GM19395 (cell line): ENCODE data around the gene REG1B.
"Not testable (repeated sequence)": the region's sequence is repeated elsewhere in the genome, so short reads cannot be mapped to it uniquely, and the experiment has no call there.

Source experiments
- ATAC-seq: cut with Tn5 transposase; IDR thresholded peaks from one replicate; pipeline ENCODE4 v1.9.1; 2021; ENCODE audit warnings: mild to moderate bottlenecking, moderate library complexity; ENCODE audit not compliant: unreplicated experiment

REG1B gene

DNA sequence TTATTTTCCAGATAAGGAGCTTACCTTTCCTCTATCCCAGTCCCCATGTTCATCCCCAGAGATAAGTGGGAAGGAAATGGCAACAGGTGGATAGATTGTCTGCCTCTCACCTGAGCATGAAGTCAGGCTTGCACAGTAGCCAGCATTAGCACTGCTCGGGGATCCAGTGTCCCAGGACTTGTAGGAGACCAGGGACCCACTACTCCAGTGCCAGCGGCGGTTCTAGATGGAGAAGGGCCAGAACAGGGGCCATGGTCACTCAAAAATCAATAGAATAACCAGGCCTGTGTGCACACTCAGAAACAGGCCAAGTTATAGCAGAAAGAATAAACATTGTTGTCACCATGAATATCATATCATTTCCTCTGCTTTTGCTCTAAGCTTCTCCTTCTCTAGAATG, 2.4 kb downstream of the REG1B start:
- no peak for ATAC-seq

DNA sequence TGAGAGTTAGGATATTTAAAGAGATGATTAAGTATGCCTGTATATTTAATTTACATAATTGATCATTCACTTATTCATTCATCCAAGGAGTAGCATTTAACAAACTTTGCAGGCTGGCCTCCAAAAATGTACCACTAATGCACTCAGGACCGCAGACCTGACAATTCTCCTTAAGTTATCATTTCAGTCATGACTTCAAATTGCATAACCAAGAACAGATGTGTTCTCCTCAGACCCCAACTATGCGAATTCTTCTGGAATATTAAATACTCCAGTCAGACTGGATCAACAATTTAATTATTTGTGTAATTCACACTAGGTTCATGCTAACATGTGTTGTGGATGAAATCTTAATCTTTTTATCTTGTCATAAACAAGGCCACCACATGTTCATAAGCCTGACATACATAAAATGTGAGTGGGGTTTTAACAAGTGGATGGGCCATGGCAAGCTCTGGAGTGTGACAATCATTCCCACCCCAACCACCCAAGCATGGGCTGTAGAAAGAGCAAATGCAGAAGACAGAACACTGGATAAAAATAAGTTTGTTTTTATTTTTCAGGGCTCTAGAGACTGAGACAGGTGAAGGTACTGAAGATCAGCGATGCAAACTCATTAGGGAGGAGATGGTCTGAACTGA, 3.2 kb downstream of the REG1B start:
- no peak for ATAC-seq

DNA sequence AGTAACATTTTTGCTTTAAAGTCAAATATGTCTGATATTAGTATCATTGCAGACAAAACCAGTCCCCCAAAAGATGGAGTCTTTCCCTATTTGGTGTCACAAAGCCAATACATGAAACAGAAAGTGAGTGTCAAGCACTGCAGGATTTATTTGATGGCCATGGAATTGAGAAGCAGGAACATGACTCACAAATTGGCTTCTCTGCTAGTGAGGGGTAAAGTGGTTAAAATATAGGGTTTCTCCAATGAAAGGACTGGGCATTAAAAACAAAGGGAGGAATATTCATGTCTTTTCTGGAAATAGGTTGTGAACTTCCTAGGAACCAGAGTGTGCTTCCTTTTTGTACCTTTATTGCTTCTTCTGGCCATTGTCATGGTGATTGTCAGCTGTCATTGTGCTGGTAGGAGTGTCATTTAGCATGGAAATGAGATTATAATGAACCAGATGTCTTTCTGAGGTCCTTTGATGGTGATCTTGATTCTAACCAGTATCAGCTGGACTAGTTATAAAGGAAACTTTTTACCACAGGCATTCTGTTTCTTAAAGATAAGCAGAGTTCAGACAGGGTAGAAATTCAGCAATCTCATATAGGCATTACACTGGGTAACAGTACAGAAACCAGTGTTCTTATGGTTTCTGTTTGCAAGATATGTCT, 4.1 kb downstream of the REG1B start:
- no peak for ATAC-seq

DNA sequence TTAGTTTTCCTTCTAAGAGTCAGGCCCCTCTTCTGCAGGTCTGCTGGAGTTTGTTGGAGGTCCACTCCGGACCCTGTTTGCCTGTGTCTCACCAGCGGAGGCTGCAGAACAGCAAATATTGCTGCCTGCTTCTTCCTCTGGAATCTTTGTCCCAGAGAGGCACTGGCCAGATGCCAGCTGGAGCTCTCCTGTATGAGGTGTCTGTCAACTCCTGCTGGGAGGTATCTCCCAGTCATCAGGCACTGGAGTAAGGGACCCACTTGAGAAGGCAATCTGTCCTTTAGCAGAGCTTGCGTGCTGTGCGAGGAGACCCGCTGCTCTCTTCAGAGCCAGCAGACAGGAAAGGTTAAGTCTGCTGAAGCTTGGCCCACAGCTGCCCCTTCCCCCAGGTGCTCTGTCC, 4.8 kb downstream of the REG1B start:
- no peak for ATAC-seq

DNA sequence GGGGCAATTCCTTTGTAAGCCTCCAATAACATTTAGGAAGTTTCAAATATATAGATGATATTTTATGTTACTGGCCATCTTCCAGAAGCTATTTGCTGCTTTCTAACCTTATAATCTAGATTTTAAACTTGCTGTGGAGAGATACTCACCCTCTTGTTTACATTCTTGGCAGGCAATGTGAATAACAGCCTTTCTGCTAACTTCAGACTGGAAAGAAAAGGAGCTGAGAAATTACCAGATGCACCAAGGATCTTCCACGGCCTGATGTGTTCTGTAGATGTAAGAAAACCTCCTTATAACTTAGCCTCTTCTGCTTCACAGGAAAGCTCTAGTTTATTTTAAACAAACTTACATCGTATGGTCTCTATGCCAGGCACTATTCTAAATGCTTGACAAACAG, 16.7 kb downstream of the REG1B start:
- no peak for ATAC-seq

DNA sequence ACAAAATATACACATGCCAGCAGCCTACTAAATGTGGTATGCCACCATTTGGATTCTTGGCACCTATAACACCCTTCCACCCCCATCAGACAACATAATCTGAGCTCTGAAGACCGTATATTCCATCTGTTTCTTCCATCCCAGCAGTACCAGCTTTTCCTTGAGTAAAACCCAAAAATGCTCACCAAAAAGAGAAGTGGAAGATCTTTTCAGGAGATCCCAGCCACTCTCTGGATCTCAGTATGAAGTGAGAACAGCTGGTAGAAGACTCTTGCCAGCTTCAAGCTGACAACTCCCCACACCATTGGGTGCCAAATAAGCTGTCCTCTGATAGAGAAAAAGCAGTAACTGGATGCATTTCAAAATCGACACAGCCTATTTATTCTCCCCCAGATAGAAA, 22.6 kb downstream of the REG1B start:
- ATAC-seq, result no peak

DNA sequence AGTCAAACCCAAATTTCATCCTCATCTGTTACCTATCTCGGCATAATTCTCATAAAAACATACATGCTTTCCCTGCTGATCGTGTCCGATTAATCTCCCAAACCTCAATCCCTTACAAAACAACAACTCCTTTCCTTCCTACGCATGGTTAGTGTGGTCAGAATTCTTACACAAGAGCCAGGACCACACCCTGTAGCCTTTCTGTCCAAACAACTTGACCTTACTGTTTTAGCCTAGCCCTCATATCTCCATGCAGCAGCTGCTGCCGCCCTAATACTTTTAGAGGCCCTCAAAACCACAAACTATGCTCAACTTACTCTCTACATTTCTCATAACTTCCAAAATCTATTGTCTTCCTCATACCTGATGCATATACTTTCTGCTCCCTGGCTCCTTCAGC, 33.0 kb downstream of the REG1B start:
- ATAC-seq, result not testable (repeated sequence)

DNA sequence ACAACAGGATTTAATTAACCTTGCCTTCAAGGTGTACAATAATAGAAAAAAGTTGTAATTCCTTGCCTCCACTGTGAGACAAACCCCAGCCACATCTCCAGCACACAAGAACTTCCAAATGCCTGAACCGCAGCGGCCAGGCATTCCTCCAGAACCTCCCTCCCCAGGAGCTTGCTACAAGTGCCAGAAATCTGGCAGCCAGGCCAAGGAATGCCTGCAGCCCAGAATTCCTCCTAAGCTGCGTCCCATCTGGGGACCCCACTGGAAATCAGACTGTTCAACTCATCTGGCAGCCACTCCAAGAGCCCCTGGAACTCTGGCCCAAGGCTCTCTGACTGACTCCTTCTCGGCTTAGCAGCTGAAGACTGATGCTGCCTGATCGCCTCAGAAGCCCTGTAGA, 34.3 kb downstream of the REG1B start:
- not testable (repeated sequence) for ATAC-seq

DNA sequence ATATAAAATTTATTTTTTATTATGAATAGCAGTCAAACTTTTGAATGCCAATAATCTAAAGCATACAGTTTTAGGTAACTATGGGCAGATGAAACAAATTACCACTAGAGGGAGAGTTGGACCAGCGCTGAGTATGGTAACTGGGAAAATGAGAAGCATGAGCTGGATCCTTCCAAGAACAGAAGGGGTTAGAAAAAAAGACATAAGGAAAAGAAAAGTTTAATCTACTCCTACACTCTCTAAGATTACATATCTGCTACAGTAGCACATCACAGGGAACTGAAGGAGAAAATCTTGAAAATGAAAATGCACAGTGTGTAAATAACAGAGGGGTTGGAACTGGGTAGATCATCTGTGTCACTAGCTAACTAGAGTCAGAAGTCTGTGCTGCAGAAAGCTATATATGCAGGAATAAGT, 46.8 kb downstream of the REG1B start:
- ATAC-seq, result no peak

DNA sequence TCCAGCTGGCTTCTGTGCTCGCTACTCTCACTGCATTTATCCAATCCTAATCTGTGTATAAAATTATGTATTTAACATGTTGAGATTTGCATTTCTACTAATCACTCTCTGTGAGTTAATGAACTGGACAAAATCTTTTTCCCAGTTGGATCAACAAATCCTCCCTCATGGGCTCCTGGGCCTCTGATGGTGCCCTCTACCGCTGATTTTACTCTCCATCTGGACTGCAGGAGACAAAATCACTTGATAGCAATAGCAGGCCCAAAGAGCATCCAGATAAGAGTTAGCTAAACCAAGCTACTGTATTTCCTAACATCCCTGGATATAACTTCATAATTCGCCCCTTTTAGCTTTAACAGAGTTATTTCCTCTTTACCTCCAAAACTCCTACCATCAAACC, 47.8 kb downstream of the REG1B start:
- ATAC-seq, result no peak
